Activated gamma-delta T cell (primary cell): Measurements from ENCODE around the gene DYNLRB1.

Experiments
- DNase-seq: peaks from one replicate; lab custom pipeline; 2025; lab: John Stamatoyannopoulos, UW

Gene DYNLRB1

DNA sequence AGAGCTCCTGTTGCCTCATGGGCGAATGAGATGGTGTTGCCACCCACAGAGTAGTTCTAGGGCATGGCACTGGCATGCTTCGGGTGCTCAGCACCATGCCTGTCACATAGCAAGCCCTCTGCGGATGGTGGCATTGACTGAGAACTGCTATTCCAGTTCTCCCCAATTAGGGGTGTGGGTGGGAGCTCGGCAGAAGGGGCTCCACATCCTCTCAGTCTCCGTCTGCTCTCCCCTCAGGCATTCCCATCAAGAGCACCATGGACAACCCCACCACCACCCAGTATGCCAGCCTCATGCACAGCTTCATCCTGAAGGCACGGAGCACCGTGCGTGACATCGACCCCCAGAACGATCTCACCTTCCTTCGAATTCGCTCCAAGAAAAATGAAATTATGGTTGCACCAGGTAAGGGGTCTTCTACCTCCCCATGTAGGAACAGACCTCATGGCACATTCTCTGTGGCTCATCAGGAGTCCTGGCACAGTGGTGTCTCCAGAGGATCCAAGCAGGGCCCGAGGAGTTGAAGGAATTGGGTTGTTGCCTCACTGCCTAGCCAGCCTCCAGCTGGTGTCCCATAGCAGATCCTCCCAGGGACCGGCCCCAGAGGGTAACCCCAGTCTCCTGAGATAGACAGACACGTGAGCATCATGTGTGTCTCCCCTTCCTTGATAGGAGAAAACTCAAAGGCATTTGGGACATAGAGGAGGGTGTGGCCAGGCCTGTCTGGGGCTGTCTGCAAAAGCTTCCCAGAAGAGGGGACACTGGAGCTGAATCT, 18.4 kb downstream of the DYNLRB1 start:
- DNase-seq, result no peak

- DNase-seq, result no peak
Measured at GRCh38 chr20:34535301-34535840, 19.1 kb downstream of the DYNLRB1 start.

DNA sequence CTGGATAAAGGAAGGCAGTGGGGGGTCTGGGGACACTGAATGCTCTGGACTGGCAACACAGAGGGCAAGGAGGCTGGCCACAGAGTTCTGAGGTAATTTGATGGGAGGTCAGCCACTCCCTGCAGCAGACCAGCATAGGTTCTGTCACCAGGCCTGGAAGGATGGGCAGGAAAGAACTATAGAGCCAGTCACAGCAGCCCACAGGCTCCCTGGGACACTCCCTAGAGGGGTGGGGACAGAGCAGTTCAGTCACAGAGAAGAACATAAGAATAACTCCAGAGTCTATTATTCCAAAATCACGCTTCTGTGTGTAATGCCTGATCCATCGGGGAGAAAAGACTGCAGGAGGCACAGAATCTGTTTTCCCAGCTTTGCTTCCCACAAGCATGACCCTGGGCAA, 19.6 kb downstream of the DYNLRB1 start:
- DNase-seq, result no peak

DNA sequence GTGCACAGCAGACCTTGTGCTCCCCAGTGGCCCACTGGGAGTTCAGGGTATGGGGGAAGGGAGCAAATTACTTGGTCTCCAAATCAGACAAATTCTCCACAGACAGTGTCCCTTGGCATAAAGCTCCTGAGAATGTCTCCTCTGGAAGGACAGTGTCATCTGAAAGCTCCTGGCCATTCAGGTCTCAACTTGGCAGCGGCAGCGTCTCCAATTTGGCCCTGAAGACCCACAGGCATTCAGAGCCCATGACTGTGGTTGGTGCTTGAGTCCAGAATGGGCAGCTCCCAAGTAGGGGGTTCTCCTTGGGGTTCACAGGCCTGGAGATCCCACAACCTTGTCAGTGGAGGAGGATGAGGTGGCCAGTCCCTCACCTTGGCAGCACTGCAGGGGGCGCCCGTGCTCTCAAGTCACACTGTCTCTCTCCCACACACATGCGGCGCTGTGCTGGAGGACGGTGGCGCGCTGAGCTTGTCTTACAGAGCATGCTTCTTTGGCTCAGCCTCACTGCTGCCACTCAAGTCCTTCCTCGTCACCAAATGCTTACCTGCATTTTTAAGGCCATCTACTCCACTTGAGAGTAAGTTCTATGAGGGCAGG, 20.7 kb downstream of the DYNLRB1 start:
- no peak for DNase-seq

GRCh38 chr20:34537651-34538050, 21.4 kb downstream of the DYNLRB1 start:
- no peak for DNase-seq

DNA sequence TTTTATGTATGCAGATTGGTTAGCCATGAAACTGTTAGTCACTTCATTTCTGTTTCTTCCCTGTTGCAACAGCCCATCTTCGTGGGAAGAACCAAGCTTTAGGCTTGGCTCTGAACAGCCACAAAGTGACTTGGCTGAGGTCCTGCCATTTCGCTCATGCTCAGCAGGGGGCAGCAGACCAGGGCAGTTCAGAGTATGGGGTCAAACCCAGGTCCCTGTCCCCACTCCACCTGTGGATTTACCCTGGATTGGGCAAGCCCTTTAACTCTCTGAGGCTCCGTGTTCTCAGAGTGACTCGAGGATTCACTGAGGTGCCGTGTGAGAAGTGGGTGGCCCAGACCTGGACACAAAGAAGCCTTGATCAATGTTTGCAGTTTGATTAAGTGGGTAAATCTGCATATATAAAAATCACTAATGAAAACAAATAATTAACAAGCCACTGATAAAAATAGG, 22.5 kb downstream of the DYNLRB1 start:
- no peak for DNase-seq

DNA sequence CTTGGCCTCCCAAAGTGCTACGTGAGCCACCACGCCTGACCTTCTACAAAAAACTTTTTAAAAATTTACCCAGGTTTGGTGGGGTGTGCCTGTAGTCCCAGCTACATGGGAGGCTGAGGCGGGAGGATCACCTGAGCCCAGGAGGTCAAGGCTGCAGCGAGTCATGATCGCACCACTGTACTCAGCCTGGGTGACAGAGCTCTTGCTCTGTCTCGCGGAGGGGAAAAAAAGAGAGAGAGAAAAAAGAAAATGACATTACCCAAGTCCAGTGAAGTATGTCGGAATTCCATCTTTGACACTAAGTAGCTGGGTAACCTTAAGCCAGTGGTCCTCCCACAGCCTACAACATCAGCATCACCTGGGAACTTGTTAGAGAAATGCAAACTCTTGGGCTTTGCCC, 23.5 kb downstream of the DYNLRB1 start:
- no peak for DNase-seq

DNA sequence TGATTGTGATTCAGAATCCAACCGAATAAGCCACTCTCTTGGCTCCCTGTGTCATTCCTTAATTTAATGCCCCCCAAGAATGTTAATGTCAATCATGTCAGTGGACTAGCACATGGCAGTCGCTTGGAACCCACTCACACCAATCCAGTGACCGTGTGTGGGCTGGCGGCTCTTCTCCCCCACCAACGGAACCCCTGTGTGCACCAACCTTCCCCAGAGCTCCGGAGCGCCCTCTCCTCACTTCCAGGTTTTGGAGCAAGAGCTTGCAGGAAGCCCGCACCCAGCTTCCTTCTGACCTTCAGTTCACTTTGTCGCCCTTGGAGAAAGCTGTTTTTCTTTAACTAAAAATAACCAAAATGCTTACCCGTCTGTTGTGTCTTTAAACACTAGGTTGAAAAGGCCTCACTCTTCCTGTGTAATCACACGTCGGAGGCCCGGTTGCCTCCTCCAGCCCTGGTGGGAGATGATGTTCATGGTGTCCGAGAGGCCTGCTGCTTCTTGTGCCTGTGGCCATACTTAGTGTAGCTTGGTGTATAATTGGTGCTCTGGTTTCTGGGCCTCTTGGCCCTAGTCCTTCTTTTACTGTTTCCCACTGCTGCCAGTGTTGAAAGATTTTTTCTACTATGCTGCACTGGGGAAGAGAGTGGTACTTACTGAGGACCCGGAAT, 24.5 kb downstream of the DYNLRB1 start:
- no peak for DNase-seq

DNA sequence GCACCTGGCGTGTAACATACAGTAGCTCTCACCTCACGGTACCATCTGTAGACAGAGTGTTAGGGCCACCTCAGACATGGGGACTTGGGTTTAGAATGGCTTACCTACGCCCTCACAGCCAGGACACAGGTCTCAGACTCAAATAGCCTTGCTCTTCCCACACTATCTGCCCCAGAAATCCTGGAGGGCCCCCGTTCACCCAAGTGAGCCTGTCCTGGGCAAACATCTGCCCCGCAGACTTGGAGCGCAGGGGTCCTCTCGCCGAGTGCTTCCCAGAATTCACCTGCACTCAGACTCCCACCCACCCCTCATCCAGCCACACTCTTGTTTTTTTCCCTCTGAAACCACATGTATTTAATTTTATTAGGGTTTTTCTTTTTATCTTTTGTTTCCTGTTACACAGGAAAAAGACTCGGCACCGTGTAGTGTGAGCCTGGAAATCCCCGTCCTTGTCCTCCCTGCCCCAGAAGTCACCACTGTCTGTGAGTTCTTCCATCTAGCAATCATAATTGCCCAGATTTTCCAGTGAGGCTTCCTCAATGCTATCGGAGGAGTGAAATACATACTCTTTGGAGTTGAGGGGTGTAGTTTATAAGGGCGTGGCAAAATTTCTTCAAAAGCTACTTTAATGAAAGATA, 25.2 kb downstream of the DYNLRB1 start:
- DNase-seq, result no peak

GRCh38 chr20:34541917-34542316, 25.7 kb downstream of the DYNLRB1 start:
- no peak for DNase-seq

GRCh38 chr20:34542439-34542838, 26.2 kb downstream of the DYNLRB1 start:
- no peak for DNase-seq

DNA sequence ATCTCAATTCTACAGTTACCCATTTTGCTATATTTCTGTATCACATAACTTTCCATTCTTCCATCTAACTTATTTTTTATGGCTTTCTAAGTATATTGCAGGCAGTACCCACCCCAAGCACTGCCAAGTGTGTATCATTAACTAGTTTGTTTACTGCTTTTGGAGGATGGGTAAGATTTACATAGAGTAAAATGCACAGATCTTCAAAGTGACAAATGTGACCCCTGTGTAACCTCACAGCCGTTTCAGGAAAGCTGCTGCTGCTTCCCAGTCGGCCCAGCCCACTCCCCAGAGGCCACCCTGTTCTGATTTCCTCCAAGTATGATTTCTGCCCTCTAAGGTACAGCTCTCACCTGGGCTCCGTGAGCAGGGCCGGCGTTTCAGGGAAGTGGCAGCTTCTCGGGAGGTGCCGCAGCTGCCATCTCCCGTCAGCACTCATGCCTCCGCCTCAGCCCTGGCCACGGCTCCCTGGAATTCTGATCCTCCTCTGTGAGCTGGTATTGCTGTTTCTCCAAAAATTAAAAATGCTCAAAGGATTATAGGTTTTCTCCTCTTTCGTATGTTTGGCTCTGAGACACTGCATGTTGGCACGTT, 27.3 kb downstream of the DYNLRB1 start:
- DNase-seq, result no peak

GRCh38 chr20:34544109-34544796, 28.0 kb downstream of the DYNLRB1 start:
- no peak for DNase-seq

- no peak for DNase-seq
Measured at GRCh38 chr20:34546751-34547181, 30.5 kb downstream of the DYNLRB1 start.

- DNase-seq, result no peak
Measured at GRCh38 chr20:34547844-34548613, 31.8 kb downstream of the DYNLRB1 start.

- DNase-seq, result no peak
Measured at GRCh38 chr20:34549291-34549928, 33.2 kb downstream of the DYNLRB1 start.

DNA sequence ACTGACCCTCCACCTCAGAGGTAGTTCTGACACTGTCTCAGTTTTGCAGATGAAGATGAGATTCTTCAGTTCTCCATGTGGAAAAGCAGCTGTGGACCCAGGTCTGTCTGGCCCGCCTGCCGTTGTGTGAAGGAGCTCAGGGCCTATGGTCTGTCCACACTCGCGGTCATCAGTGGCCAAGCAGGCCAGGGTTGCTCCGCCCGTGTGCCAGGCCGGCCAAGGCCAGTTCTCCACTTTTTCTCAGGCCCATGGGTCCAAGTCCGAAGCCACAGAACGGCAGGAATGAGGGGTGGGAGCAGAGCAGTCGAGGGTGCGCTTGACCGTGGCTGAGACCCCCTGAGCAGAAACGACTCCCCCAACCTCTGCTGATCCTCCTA, 33.7 kb downstream of the DYNLRB1 start:
- DNase-seq, result no peak

GRCh38 chr20:34552569-34552968, 36.3 kb downstream of the DYNLRB1 start:
- no peak for DNase-seq

GRCh38 chr20:34553366-34553867, 37.2 kb downstream of the DYNLRB1 start:
- DNase-seq, result no peak

- DNase-seq, result no peak
Measured at GRCh38 chr20:34557936-34558319, 41.7 kb downstream of the DYNLRB1 start.
